Keratinocyte (primary cell): ENCODE measurements around the gene HOXA1. TPM values are rescaled to one million over a fixed set of nuclear protein-coding genes. Genes with fewer than 3 reads are reported as not detected.

ENCODE experiments used
- DNase-seq: peaks from one replicate; pipeline ENCODE4 v3.0.0-alpha.2; 2011; ENCODE audit warnings: low read depth, missing footprints, low spot score
- FAIRE-seq: peaks from 2 replicates; lab custom pipeline; 2011; peaks lifted over from hg19 to GRCh38; lab: Jason Lieb, UNC
- H2AFZ ChIP-seq: 2 replicates; pipeline ENCODE4 v1.6.0; 2012; ENCODE audit warnings: low read length, control low read depth, inconsistent platforms; ENCODE audit not compliant: control insufficient read depth
- H3K27ac ChIP-seq: 2 replicates; pipeline ENCODE4 v1.5.1; 2011; ENCODE audit warnings: low read length; ENCODE audit not compliant: control insufficient read depth, insufficient read depth
- H3K27me3 ChIP-seq: 3 replicates; pipeline ENCODE4 v1.6.0; 2011; ENCODE audit warnings: low read length; ENCODE audit not compliant: control insufficient read depth, insufficient read depth; ENCODE audit errors: extremely low read depth
- H3K36me3 ChIP-seq, 2 experiments: 2 replicates in 1 of 2; 3 replicates in 1 of 2; pipeline ENCODE4 v1.5.1; 2011; ENCODE audit warnings: low read length in 2 of 2, mild to moderate bottlenecking in 1 of 2; ENCODE audit not compliant: control insufficient read depth in 2 of 2, insufficient read depth in 2 of 2; ENCODE audit errors: extremely low read depth in 1 of 2
- H3K4me1 ChIP-seq: 3 replicates; pipeline ENCODE4 v1.5.1; 2011; ENCODE audit warnings: low read length; ENCODE audit not compliant: control insufficient read depth, insufficient read depth; ENCODE audit errors: extremely low read depth
- H3K4me2 ChIP-seq: 3 replicates; pipeline ENCODE4 v1.6.0; 2011; ENCODE audit warnings: low read depth, low read length; ENCODE audit not compliant: control insufficient read depth, insufficient read depth; ENCODE audit errors: extremely low read depth
- H3K4me3 ChIP-seq, 3 experiments: fragments of 200-600 bp in 1 of 3; sonication (generic) in 1 of 3; 2 replicates in 2 of 3; 3 replicates in 1 of 3; pipeline ENCODE4 v1.5.1; 2011 to 2016; ENCODE audit warnings: low read length in 3 of 3, mild to moderate bottlenecking in 3 of 3, control low read depth in 2 of 3, inconsistent platforms in 1 of 3, low read depth in 1 of 3, mixed read lengths in 1 of 3, mixed run types in 1 of 3, moderate library complexity in 1 of 3; ENCODE audit not compliant: control insufficient read depth in 2 of 3, insufficient read depth in 2 of 3; ENCODE audit errors: extremely low read depth in 1 of 3
- H3K79me2 ChIP-seq: 2 replicates; pipeline ENCODE4 v1.6.0; 2012; ENCODE audit warnings: low read length; ENCODE audit not compliant: control insufficient read depth, insufficient read depth
- H3K9ac ChIP-seq: 3 replicates; pipeline ENCODE4 v1.6.0; 2011; ENCODE audit warnings: low read length; ENCODE audit not compliant: control insufficient read depth, insufficient read depth; ENCODE audit errors: extremely low read depth
- H3K9me1 ChIP-seq: 3 replicates; pipeline ENCODE4 v1.6.0; 2011; ENCODE audit warnings: low read length; ENCODE audit not compliant: control insufficient read depth, insufficient read depth; ENCODE audit errors: extremely low read depth
- H3K9me3 ChIP-seq: 2 replicates; pipeline ENCODE4 v1.5.1; 2012; ENCODE audit warnings: low read depth, low read length; ENCODE audit not compliant: control insufficient read depth
- H4K20me1 ChIP-seq: 3 replicates; pipeline ENCODE4 v1.6.0; 2011; ENCODE audit warnings: low read length; ENCODE audit not compliant: control insufficient read depth, insufficient read depth; ENCODE audit errors: extremely low read depth
- CTCF ChIP-seq, 3 experiments: IDR thresholded peaks in 1 of 3; conservative IDR thresholded peaks in 1 of 3; optimal IDR thresholded peaks in 1 of 3; 2 replicates in 2 of 3; 3 replicates in 1 of 3; pipeline versions ENCODE3 to v1.5.1; 2011; ENCODE audit warnings: low read length in 3 of 3, mild to moderate bottlenecking in 3 of 3, moderate library complexity in 2 of 3, control low read depth in 1 of 3, inconsistent platforms in 1 of 3; ENCODE audit not compliant: insufficient read depth in 2 of 3; ENCODE audit errors: extremely low read depth in 1 of 3
- EZH2 ChIP-seq: IDR thresholded peaks from one replicate; pipeline ENCODE4 v1.6.1; 2012; ENCODE audit warnings: inconsistent platforms, mild to moderate bottlenecking, low read length, moderate library complexity
- dilution Hi-C: fragments of 300-500 bp; cut with MboI; formaldehyde crosslinking; loops from one replicate; pipeline ENCODE4 v1.7.0; 2020; ENCODE audit warnings: low sequenced_read_pairs; ENCODE audit not compliant: extremely low pct_ligation_motif_present
- polyA plus RNA-seq, 5 experiments: library from polyadenylated mRNA; depleted of rRNA in 3 of 5; stranded (reverse) in 3 of 5; stranded (forward) in 1 of 5; unstranded in 1 of 5; fragments of >200 nt; gene quantifications; 1 replicate in 1 of 5; 2 replicates in 3 of 5; 3 replicates in 1 of 5; pipeline versions ENCODE4 v1.2.1 to v1.2.3, GENCODE V29; 2011 to 2012; ENCODE audit warnings: missing spikeins in 2 of 5, low read depth in 1 of 5, low replicate concordance in 1 of 5

The HOXA1 gene
- polyA plus RNA-seq, 1 donor (not counting 4 experiments of a cell fraction or from before 2014, with no cell fraction given), result 11.9 TPM

GRCh38 chr7:27125986-27126394, 30.2 kb upstream of the HOXA1 start:
- no peak for DNase-seq
- no peak overlapping the region for H3K27ac ChIP-seq
- no peak for FAIRE-seq

DNA sequence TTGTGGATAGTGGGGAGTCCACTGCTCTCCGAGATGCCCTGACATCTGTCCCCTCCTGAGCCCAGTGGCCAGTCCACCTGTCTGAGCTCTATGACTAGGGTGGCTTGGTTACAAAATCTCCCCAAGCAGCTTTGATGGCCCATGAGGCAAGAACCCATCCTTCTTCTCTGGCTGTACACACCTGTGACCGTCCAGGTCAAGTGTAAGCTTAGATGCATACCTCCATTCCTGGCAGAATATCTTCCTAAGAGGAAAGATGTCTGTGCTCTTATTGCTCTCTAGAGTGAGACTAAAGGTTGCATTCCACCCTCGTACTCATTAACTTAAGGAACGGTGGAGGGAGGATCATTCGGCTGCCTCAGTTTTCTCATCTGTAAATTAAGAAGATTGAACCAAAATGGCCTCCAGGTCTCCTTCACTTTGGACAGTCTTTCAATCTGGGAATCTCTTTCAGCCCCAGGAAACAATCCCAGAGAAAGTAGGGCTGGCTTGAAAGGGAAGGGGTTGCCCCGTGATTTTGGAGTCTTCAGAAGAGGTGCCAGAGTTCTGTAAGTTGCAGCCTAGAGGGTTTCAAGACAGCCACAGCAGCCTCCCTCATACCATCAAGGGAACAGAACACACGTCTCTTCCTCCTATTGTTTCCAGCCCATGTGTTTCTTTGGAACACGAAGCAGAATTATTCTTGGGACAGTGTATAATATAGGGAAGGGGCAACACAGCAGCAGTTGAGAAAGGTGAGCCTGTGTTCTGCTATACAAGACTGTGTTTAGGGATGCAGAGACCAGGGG, 29.3 kb upstream of the HOXA1 start:
- H3K9ac ChIP-seq, result no peak overlapping the region

More at GRCh38 chr7:27125986-27126394, 30.2 kb upstream of the HOXA1 start:
- H3K4me2 ChIP-seq, result no peak overlapping the region
- H3K9me3 ChIP-seq, result no peaks in the 10 kb centered on the region
- H3K4me3 ChIP-seq, result no peak overlapping the region
- H3K36me3 ChIP-seq, result peaks cover 0 to 4% of the 10 kb centered on the region in 2 experiments
- no peak overlapping the region for H3K9ac ChIP-seq
- H3K4me1 ChIP-seq, result peaks cover under 1% of the 10 kb centered on the region
- dilution Hi-C loops, result no loop called here
- H3K79me2 ChIP-seq, result no peaks in the 10 kb centered on the region
- no peak overlapping the region for H2AFZ ChIP-seq
- H4K20me1 ChIP-seq, result no peaks in the 10 kb centered on the region
- TF ChIP-seq CTCF (optimal IDR thresholded peaks at IDR 0.05 in 1 of 3, IDR thresholded peaks at IDR 0.05 in 1 of 3, conservative IDR thresholded peaks at IDR 0.05 in 1 of 3; ENCODE audit: extremely low read depth in 1 of 3, insufficient read depth in 2 of 3, low read length in 3 of 3) (no peak), EZH2 (no peak)
- no peaks in the 10 kb centered on the region for H3K9me1 ChIP-seq
- no peaks in the 10 kb centered on the region for H3K27me3 ChIP-seq

More for the DNA sequence above, 29.3 kb upstream of the HOXA1 start:
- no peaks in the 10 kb centered on the region for H4K20me1 ChIP-seq
- peaks cover 0 to 4% of the 10 kb centered on the region in 2 experiments for H3K36me3 ChIP-seq
- H3K4me3 ChIP-seq, result no peak overlapping the region
- no peaks in the 10 kb centered on the region for H3K9me3 ChIP-seq
- H3K79me2 ChIP-seq, result no peaks in the 10 kb centered on the region
- DNase-seq (no peak), FAIRE-seq (no peak)
- dilution Hi-C loops, result no loop called here
- H3K4me1 ChIP-seq, result no peaks in the 10 kb centered on the region
- TF ChIP-seq EZH2, result no peak
- TF ChIP-seq CTCF (optimal IDR thresholded peaks at IDR 0.05 in 1 of 3, IDR thresholded peaks at IDR 0.05 in 1 of 3, conservative IDR thresholded peaks at IDR 0.05 in 1 of 3; ENCODE audit: extremely low read depth in 1 of 3, insufficient read depth in 2 of 3, low read length in 3 of 3), result no peak
- no peaks in the 10 kb centered on the region for H3K9me1 ChIP-seq
- H3K27me3 ChIP-seq, result no peaks in the 10 kb centered on the region
- no peak overlapping the region for H2AFZ ChIP-seq
- H3K4me2 ChIP-seq, result no peak overlapping the region
- no peak overlapping the region for H3K27ac ChIP-seq
